ENCODE results near the gene YWHAG.

The YWHAG gene

DNA sequence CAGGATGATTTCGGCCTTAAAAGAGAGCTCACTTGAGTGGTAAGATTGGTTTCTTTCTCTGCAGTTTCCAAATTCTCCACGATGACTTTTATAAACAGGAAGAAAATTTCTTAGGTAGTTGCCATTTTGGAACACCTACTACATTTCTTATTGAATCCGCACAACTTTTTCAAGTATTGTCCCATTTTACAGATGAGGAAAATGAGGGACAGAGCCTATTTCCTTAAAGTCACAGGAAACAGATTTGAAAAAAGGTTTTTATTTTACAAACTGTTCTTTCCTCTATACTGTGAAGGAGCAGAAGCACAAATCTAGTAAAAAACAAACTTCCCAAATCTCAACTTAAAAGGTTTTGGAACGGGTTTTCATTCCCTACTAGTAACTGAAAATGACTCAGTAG, 2.7 kb downstream of the YWHAG start:
- TF ChIP-seq CTCF (IDR thresholded peaks at IDR 0.05; ENCODE audit: low read length, missing control alignments): no peak

DNA sequence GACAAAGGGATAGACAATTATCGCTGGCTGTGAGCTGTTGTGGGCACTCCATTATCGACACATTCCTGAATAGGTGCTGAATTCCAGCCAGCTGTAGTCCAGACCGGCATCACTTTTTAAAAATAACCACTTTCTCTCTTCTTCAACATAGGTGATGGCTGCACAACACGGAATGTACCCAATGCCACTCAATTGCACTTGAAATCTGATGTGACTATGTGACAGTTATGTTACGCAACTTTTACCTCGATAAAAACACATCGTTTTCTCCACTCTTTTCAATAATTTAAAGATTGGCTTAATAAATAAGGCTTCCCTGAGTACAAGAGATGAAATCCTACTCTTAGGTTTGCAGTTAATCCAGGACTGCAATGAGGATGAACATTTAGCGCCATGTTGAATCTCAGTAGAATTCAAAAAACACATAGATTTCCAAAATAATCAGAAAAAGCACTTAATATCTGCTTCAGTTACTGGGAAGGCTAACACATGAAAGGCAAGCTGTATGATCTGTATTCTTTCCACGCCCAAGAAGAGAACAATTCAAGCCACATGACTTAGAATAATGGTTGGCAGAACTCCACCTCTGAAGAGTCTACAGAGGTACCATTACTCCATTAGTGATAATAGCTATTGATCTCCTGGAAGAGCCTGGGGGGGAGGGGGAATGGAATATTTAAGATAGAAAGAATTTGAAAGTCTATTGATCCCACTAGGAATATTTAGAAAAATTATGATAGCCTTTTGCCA, 3.6 kb downstream of the YWHAG start:
- DNase-seq (ENCODE audit: low read depth): no peak
- no peak overlapping the region for H3K4me3 ChIP-seq (replicated peaks; ENCODE audit: low read depth, low read length)
- TF ChIP-seq CTCF (IDR thresholded peaks at IDR 0.05; ENCODE audit: low read length, missing control alignments): no peak

More for the DNA sequence above, 2.7 kb downstream of the YWHAG start:
- H3K4me3 ChIP-seq (replicated peaks; ENCODE audit: low read depth, low read length): peak overlapping the region; percentile 97
- DNase-seq (ENCODE audit: low read depth): no peak

DNA sequence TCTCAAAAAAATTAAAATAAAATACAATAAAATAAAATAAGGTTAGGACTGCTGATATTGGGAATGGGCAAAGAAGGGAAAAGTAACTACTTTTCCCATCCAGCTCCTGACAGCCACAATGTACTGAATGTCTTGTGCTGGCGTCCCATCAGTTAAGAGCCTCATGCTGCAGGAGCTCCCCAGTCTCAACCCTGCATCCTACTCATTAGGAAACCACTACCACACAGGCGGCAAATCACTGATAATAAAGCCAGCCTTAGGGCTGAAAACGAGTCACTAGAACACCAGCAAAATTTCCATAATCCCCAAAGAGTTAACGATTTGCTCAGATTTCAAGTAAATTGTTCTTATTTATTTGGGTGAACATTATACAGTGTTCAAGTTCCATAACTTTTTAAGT, 4.3 kb downstream of the YWHAG start:
- no peak for DNase-seq (ENCODE audit: low read depth)
- TF ChIP-seq CTCF (IDR thresholded peaks at IDR 0.05; ENCODE audit: low read length, missing control alignments): no peak
- no peak overlapping the region for H3K4me3 ChIP-seq (replicated peaks; ENCODE audit: low read depth, low read length)

GRCh38 chr7:76353744-76354143, 5.0 kb downstream of the YWHAG start:
- no peak for DNase-seq (ENCODE audit: low read depth)
- no peak overlapping the region for H3K4me3 ChIP-seq (replicated peaks; ENCODE audit: low read depth, low read length)
- TF ChIP-seq CTCF (IDR thresholded peaks at IDR 0.05; ENCODE audit: low read length, missing control alignments): no peak

DNA sequence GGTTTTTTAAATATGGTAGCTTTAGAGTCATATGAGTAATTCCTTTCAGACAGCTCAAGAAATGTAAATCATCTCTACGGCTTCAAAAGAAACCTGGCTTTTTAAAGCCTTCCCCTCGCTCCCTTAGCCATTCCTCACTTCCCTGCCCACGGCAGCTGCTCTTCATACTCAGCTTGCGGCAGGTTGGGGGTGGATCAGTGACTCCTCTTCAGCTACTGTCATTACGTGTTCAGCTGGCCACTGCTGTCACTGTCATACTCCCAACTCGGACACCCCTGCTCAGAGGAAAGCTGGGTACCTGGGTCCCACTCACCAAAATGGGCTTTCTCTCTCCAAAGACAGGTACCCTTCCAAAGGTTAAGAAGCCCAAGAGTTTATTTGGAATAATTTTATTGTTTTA, 6.6 kb downstream of the YWHAG start:
- no peak for TF ChIP-seq CTCF (IDR thresholded peaks at IDR 0.05; ENCODE audit: low read length, missing control alignments)
- no peak for DNase-seq (ENCODE audit: low read depth)
- no peak overlapping the region for H3K4me3 ChIP-seq (replicated peaks; ENCODE audit: low read depth, low read length)

- no peak for DNase-seq (ENCODE audit: low read depth)
- TF ChIP-seq CTCF (IDR thresholded peaks at IDR 0.05; ENCODE audit: low read length, missing control alignments): no peak
- no peak overlapping the region for H3K4me3 ChIP-seq (replicated peaks; ENCODE audit: low read depth, low read length)
These were observed 7.4 kb downstream of the YWHAG start for GRCh38 chr7:76351372-76351771.

DNA sequence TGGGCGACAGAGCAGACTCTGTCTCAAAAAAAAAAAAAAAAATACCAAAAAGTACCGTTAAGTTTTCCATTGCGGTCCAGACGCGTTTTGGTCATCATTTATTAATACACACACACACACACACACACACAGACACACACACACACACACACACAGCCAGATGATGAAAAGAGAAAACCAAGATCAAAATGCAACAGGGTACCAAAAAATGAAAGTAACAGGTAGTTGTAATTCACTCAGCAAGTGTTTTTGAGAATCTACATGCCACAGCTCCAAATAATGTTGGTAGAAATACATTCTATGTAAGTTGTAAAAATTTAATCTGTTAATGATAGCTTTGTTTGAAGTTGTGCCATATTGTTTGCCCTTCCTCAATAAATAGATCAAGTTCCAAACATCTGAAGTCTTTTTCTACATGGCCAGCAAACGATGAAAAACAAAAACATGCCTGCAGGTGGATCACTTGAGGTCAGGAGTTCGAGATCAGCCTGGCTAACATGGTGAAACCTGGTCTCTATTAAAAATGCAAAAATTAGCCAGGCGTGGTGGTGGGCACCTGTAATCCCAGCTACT, 9.4 kb downstream of the YWHAG start:
- no peak for DNase-seq (ENCODE audit: low read depth)
- no peak for TF ChIP-seq CTCF (IDR thresholded peaks at IDR 0.05; ENCODE audit: low read length, missing control alignments)
- no peak overlapping the region for H3K4me3 ChIP-seq (replicated peaks; ENCODE audit: low read depth, low read length)
